ENCODE results near the gene ADCY6.

GRCh38 chr12:48807981-48808380, 19.1 kb upstream of the ADCY6 start:
- TF ChIP-seq CTCF (IDR thresholded peaks at IDR 0.05; ENCODE audit: extremely low read depth in 1 of 2, insufficient read depth in 1 of 2, low read depth in 1 of 2, low read length in 2 of 2) (no peak), MAX (IDR thresholded peaks at IDR 0.05; ENCODE audit: insufficient read depth, insufficient read length) (no peak), POLR2A (IDR thresholded peaks at IDR 0.05; ENCODE audit: low read depth, low read length) (no peak), EZH2 (IDR thresholded peaks at IDR 0.05; ENCODE audit: borderline replicate concordance, low read depth, low read length, severe bottlenecking) (no peak), POLR2AphosphoS5 (IDR thresholded peaks at IDR 0.05; ENCODE audit: insufficient read depth, low read depth, low read length) (no peak), FOS (IDR thresholded peaks at IDR 0.05; ENCODE audit: borderline replicate concordance, insufficient read depth, low read length) (no peak)
